Measurements from ENCODE around the gene EFCAB6. TPM values are rescaled to one million over a fixed set of nuclear protein-coding genes. Genes with fewer than 3 reads are reported as not detected.

Gene EFCAB6
- total RNA-seq, 4 donors from 2014 or later, result 0.35 to 4.4 (median 0.94) TPM; not detected in 1

- H3K4me3 ChIP-seq, result no peak overlapping the region
- no peaks in the 10 kb centered on the region for H3K9me3 ChIP-seq
- DNase-seq, result no peak
- no peak for TF ChIP-seq POLR2A (IDR thresholded peaks at IDR 0.05)
- no peak for TF ChIP-seq CTCF (IDR thresholded peaks at IDR 0.05)
- H3K27me3 ChIP-seq, result no peaks in the 10 kb centered on the region
- no peak overlapping the region for H3K27ac ChIP-seq
- H3K4me1 ChIP-seq, result no peaks in the 10 kb centered on the region
- no peaks in the 10 kb centered on the region for H3K36me3 ChIP-seq
These were observed 241.5 kb downstream of the EFCAB6 start for GRCh38 chr22:43570531-43571165.

- Histone ChIP-seq H3K36me3 (no peaks in the 10 kb centered on the region), H3K4me1 (no peaks in the 10 kb centered on the region), H3K27me3 (no peaks in the 10 kb centered on the region), H3K9me3 (no peaks in the 10 kb centered on the region), H3K27ac (no peak overlapping the region), H3K4me3 (no peak overlapping the region)
- TF ChIP-seq CTCF (IDR thresholded peaks at IDR 0.05), result no peak
- no peak for TF ChIP-seq POLR2A (IDR thresholded peaks at IDR 0.05)
- DNase-seq, result no peak
These were observed 243.0 kb downstream of the EFCAB6 start for GRCh38 chr22:43569111-43569510.

- H3K36me3 ChIP-seq, result no peaks in the 10 kb centered on the region
- no peak overlapping the region for H3K4me3 ChIP-seq
- peaks cover 0 to 7% (median 0%) of the 10 kb centered on the region in 4 donors for H3K9me3 ChIP-seq
- no peaks in the 10 kb centered on the region for H3K27me3 ChIP-seq
- no peak for DNase-seq
- H3K4me1 ChIP-seq, result no peaks in the 10 kb centered on the region
- TF ChIP-seq POLR2A (IDR thresholded peaks at IDR 0.05), result no peak
- no peak for TF ChIP-seq CTCF (IDR thresholded peaks at IDR 0.05)
- H3K27ac ChIP-seq, result no peak overlapping the region
These were observed 244.3 kb downstream of the EFCAB6 start for GRCh38 chr22:43567691-43568324.

- no peaks in the 10 kb centered on the region for H3K27me3 ChIP-seq
- H3K4me1 ChIP-seq, result no peaks in the 10 kb centered on the region
- no peak for TF ChIP-seq CTCF (IDR thresholded peaks at IDR 0.05)
- no peaks in the 10 kb centered on the region for H3K36me3 ChIP-seq
- no peak overlapping the region for H3K27ac ChIP-seq
- DNase-seq, result no peak
- H3K4me3 ChIP-seq, result no peak overlapping the region
- peaks cover 0 to 7% (median 0%) of the 10 kb centered on the region in 4 donors for H3K9me3 ChIP-seq
These were observed 245.4 kb downstream of the EFCAB6 start for GRCh38 chr22:43566561-43567332.

- no peaks in the 10 kb centered on the region for H3K27me3 ChIP-seq
- TF ChIP-seq CTCF (IDR thresholded peaks at IDR 0.05) (no peak), POLR2A (IDR thresholded peaks at IDR 0.05) (no peak)
- H3K9me3 ChIP-seq, result peaks cover 0 to 7% (median 0%) of the 10 kb centered on the region in 4 donors
- H3K4me3 ChIP-seq, result no peak overlapping the region
- DNase-seq, result no peak
- no peak overlapping the region for H3K27ac ChIP-seq
- no peaks in the 10 kb centered on the region for H3K36me3 ChIP-seq
- H3K4me1 ChIP-seq, result no peaks in the 10 kb centered on the region
These were observed 246.1 kb downstream of the EFCAB6 start for GRCh38 chr22:43566021-43566420.

Measured in Peyer's patch (tissue), 4 donors.